SK-N-SH treated with all-trans-retinoic acid at 6 μM for 48 hours (cell line): Measurements from ENCODE around the gene PTPRH.

Experiments used
- CREB5 ChIP-seq: fragments of 250-450 bp; sonication (Bioruptor Pico); IDR thresholded peaks from 2 replicates; pipeline ENCODE4 v1.5.1; 2020; ENCODE audit warnings: low read depth, mild to moderate bottlenecking, moderate library complexity
- TSHZ2 ChIP-seq: fragments of 250-450 bp; sonication (Bioruptor Pico); IDR thresholded peaks from 2 replicates; pipeline ENCODE4 v1.5.0; 2020; ENCODE audit warnings: mild to moderate bottlenecking, moderate library complexity
- ZFP30 ChIP-seq: fragments of 450-650 bp; formaldehyde crosslinking; IDR thresholded peaks from 2 replicates; pipeline ENCODE4 v1.5.0; 2022; ENCODE audit warnings: mild to moderate bottlenecking, moderate library complexity

- TF ChIP-seq ZFP30, result no peak
- TF ChIP-seq TSHZ2, result no peak
- TF ChIP-seq CREB5 (CRISPR knock-in tag), result no peak
These were observed 63.1 kb downstream of the PTPRH start for GRCh38 chr19:55146078-55146704.
